NOMO-1 treated with DMSO at 0.1 percent for 48 hours (cell line): ENCODE results near the gene NSMCE1.
A peak's percentile ranks its signal among the peaks of the same experiment; 100 is the strongest.
"Not testable (repeated sequence)": the region's sequence is repeated elsewhere in the genome, so short reads cannot be mapped to it uniquely, and the experiment has no call there.

Experiments used
- DNase-seq: peaks from one replicate; lab custom pipeline; 2025; ENCODE audit not compliant: unreplicated experiment; lab: John Stamatoyannopoulos, UW

Gene NSMCE1

DNA sequence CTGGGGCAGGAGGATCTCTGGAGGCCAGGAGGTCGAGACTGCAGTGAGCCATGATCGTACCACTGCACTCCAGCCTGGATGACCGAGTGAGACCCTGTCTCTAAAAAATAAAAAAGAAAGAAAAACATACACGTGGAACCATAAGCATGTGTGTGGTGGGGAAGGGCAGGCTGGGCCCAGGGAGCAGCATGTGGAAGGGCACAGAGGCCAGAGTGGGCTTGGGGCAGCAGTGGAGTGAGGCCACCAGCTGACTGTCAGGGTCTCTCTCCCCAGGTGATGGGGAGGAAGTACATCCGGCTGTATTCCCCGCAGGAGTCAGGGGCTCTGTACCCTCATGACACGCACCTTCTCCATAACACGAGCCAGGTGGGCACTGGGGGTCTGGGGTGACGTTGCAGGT, 48.5 kb downstream of the NSMCE1 start:
- no peak for DNase-seq

DNA sequence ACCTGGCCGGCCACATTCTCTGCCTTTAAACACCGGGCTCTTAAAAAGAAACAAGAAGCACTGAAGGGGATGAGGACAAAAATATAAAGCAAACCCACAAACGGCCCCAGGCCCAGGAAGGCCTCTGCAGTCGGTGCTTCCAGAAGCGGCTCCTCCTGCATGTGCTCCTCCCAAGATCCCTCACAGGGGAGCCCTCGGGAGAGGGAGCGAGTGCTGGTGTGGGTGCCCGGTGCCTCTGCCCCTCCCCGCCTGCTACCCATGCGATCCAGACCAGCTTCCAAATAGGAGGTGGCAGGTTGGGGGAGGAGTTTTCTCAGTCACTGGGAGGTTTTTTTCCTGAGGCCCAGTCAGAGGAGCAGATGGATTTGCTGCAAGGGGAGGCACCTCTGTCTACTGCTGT, 49.4 kb downstream of the NSMCE1 start:
- DNase-seq: no peak

DNA sequence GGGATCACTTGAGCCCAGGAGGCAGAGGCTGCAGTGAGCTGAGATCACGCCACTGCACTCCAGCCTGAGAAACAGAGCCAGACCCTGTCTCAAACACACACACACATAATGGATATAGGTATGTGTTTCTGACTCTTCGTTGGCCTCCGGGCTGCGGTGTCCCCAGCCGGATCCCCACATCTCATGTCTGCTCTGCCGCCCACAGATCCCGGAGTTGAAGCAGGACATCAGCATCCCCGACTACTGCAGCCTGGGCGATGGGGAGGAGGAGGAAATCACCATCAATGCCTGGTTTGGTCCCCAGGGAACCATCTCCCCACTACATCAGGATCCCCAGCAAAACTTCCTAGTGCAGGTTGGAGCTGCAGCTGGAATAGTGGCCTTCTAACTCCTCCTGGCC, 49.8 kb downstream of the NSMCE1 start:
- DNase-seq: no peak

DNA sequence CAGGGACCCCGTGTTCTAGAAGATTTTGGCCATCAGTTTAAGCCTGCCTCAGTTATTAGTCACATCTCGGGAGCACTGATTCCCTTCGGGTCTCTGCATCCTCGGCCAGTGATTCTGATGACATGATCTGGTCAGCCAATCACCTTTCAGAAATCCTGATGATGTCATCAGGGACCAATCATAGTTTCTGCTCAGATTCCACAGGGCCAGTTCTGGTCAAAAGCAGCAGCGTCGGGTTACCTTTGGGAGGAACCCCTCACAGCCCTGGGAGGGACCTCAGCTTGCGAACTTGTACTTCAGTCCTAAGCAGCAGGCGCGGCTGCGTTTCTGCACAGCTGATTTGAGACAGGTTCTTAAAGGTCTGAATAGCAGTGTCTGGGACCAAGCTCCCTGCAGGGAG, 51.3 kb downstream of the NSMCE1 start:
- no peak for DNase-seq

DNA sequence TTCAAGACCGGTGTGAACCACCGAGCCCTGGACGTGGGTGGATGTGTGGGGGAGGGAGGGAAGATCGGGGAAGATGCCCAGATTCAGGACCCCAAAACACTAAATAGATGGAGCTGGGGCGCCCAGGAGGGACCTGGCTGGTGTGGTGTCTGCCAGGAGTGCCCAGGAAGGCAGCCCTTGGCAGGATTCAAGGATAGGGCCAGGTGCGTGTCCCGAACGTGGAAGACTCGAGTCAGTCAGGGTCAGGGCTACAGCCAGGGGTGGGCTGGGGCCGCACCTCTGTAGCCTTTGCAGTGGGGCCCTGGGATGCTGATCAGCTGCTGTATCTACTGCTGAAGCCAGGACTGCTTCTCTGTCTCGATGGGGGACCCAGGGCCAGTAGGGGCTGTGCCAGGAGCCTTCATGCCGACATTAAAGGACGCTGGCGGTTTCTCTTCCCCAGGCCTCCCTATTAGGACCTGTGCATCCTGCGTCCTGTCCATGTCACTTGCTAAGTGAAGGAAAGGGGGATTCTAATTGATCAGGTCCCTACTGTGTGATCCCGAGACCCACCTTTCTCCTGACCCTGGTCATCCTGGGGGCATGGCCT, 52.2 kb downstream of the NSMCE1 start:
- DNase-seq: no peak

DNA sequence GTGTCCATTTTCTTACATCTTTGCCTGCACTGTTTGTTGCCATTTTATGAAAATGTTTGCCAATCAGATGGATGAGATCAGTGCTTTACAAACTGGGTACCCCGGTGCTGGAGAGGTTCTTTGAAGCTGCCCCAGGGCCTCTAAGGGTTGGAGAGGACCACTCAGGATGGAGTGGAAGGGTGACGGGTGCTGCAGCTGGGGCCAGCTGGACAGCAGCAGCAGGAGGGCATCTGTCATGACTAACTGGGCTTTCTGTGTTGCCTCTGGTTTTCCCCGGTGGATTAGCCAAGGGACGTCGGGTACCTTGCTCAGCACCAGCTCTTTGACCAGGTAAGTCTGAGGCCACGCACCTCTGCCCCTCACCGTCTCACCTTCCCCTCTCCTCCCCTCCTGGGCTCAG, 52.9 kb downstream of the NSMCE1 start:
- no peak for DNase-seq

DNA sequence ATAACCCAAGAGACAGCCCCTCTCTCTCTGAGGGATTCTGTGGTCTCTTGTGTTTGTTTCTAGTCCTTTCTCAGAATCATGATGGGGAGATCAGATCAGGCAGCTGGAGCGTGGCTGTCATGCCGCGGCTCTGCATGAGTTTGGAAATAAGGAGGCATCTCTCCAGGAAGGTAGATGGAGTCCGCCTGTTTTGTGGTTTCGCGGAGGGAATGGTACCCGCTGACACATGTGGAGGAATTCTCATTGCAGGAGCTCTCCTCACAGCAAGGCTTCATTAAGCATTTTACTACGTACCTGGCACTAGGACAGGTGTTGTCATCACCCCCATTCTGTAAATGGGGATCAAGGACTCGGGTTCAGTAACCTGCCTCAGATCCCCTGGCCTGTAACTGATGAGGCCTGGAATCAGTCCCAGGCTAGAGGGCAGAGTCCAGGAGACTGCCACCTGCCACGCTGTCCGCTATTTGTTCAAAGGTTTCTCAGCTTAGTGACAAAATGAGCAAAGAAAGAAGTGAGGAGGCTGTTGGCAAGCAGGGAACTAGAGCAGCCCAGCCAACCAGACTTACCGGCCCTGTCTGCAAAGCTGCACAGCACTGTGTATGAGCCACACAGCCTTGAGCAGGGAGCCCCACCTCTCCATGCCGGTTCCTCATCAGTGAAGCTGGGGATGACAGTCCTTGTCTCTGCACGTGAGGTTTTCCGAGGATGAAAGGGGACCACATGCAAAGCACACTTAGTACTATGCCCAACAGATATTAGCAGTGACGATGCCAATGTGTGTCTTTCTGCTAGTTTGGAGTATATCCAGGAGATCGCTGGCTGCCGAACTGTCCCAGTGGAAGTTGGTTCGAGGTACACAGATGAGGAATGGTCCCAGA, 54.2 kb downstream of the NSMCE1 start:
- DNase-seq: no peak

DNA sequence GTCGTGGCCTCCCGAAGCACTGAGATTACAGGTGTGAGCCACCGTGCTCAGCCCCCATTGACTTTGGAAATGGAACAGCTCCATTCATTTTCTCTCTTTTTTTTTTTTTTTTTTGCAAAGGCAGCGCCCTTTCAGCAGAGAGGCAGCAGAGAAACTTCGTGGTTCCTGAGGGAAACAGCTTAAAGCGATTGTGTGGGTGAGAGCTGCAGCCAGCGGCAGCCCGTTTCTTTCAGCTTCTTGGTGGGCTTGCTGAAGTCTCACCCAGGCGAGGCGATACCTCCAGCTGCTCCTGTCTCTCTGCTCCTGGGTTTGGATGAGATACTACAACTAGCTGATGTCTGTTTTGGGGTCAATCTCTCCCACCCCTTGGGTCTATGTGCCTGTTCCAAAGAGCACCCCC, 57.5 kb downstream of the NSMCE1 start:
- DNase-seq: no peak

DNA sequence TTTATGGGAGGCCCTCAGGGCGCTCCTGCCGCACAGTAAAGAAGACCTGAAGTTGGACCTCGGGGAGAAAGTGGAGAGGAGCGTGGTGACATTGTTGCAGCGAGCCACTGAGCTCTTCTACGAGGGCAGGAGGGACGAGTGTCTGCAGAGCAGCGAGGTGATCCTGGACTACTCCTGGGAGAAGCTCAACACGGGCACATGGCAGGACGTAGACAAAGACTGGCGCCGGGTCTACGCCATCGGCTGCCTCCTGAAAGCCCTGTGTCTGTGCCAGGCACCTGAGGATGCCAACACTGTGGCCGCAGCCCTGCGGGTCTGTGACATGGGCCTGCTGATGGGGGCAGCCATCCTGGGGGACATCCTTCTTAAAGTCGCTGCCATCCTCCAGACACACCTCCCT, 58.4 kb downstream of the NSMCE1 start:
- no peak for DNase-seq

DNA sequence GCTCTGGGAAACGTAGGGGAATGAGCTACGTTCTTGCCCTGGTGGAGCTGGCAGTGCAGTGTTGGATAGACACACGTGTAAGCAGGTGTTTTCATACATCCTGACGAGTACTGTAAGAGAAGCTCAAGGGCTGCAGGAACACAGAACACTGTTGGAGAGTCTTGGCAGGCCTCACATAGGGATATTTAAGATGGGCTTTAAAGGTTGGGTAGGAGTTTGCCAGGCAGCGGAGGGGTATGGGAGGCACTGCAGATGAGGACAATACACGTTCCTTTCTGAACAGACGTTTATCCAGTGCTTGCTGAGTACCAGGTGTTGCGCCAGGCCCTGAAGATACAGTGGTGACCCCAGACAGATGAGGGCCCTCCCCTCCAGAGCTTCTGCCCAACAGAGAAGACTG, 59.0 kb downstream of the NSMCE1 start:
- DNase-seq: no peak

DNA sequence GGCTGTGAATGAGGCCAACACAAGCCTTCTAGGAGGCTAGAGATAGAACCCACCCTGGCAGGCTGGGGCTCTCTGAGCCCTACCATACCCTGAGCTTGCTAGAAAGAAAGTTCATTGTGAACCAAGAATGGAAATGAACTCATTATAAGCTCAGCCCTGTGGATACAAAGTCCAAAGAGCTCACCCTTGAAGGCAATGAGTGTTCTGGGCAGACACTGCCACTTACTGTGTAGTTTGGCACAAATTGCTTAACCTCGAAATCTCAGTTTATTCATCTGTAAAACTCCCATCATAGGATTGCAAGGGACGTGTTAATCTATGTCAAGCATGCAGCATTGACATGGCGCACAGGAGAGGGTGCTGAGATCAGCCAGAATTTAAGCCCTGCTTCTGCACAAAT, 59.8 kb downstream of the NSMCE1 start:
- DNase-seq: no peak

DNA sequence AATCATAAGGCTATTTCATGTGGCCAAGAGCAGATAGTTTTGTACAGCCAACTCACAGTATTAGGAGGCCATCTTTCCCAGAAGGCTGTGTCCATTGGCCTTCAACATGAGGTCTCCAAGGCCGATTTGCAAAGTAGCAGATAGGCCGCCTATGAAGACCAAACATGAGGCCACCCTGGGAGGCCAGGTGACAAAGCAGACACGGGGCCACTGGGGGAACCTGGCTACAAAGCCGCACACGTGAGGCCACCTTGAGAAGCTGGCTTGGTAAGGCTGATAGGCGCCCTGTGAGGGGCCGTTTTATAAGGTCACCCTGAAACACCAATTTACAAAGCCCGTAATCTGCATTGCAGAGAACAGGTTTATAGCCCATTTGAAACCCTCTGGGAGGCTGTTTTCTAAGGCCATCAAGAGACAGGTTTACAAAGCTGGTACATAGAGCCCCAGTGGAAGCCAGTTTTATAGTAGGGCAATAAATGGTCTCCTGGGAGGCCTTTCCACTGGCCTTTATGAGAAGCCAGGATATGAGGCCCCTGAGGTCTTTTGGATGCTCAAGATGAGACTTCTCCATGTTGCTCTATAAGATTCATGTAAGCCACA, 60.4 kb downstream of the NSMCE1 start:
- no peak for DNase-seq

DNA sequence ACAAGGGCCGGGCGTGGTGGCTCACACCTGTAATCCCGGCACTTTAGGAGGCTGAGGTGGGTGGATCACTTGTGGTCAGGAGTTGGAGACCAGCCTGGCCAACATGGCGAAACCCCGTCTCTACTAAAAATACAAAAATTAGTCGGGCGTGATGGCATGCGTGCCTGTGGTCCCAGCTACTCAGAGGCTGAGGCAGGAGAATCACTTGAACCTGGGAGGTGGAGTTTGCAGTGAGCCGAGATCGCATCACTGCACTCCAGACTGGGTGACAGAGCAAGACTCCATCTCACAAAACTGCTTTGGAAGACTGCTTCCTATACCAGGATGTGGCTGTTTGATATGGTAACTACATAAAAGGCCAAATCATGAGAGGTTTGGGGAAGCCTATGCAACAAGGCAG, 61.5 kb downstream of the NSMCE1 start:
- not testable (repeated sequence) for DNase-seq

DNA sequence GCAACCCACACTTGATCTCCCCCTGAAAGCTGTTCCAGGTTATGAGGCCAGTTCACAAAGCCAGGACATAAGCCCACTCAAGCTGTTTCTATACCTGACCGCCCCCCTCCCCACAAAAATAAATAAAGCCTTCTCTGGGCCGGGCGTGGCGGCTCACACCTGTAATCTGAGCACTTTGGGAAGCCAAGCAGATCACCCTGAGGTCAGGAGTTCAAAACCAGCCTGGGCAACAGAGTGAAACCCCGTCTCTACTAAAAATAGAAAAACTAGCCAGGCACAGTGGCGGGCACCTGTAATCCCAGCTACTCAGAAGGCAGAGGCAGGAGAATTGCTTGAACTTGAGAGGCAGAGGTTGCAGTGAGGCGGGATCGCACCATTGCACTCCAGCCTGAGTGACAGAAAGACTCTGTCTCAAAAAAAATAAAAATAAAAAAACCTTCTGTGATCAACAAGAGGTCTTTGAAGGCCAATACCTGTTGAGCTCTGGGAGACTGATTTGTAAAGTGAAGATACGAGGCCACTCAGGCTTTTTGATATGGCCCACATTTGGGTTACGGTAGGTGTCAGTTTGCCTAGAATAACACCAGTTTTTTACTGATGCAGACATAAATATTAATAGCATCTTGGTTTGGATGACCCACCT, 63.0 kb downstream of the NSMCE1 start:
- no peak for DNase-seq

DNA sequence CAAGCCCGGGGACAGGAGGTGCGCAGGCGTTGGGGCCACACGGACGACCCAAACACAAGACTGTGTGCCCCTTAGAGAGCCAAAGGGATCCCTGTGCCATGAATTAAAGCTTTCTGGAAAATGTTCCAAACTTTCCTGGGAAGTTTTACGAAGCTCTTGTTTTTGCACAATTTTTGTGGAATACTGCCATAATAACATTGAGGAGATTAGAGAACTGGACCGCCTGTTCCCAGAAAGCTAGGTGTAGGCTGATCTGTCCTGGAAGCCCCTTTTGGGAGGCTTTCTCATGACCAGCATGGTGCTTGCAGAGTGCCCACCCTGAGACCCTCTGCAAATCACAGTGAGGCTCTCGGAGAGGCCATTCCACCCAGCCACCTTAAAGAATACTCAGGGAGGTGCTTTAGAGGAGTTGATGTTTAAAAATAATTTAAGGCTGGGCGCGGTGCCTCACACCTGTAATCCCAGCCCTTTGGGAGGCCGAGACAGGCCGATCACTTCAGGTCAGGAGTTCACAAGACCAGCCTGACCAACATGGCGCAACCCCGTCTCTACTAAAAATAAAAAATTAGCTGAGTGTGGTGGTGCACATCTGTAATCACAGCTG, 64.2 kb downstream of the NSMCE1 start:
- DNase-seq: no peak

DNA sequence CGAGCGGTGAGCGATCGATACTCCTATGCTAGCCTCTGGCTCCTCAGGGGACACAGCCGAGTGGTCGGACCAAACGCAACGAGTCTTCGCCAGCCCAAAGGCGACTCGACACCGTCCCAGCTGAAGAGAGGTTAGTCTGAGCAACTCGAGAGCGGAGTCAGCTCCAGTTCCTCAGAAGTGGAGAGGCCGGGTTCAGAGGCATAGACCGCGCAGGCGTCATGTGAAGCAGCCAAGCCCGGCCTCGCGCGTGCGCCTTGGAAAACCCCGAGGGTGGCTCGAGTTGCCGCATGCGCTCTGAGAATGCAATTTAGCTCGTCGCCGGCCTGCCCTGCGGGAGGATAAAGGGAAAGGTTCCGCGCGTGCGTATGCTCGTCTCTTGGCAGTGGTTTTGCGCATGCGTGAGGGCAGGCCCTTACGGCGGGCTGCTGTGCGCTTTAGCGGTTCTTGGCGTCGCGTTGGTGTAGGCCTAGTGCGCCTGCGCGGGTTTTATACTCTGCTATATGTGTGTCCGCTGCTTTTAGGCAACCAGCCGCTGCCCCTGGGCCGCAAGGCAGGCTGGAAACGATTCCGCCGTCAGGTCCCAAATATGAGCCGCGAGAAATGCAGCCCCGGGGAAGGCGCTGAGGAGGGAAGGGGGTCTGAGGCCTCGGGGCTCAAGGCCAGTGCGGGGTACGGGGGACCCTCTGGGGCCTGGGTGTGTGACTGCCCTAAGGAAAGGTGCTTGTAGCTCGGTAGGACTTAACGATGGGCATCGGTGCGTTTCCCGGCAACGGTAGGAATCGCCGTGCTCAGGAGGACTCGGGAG, 64.9 kb downstream of the NSMCE1 start, which contains the start of gene KDM8:
Gene KDM8 (plus strand): TSS at position 20 of the 805 bp plus-strand sequence. CDS start 6,598 bp downstream, outside the sequence.
- peak; percentile 99 for DNase-seq

DNA sequence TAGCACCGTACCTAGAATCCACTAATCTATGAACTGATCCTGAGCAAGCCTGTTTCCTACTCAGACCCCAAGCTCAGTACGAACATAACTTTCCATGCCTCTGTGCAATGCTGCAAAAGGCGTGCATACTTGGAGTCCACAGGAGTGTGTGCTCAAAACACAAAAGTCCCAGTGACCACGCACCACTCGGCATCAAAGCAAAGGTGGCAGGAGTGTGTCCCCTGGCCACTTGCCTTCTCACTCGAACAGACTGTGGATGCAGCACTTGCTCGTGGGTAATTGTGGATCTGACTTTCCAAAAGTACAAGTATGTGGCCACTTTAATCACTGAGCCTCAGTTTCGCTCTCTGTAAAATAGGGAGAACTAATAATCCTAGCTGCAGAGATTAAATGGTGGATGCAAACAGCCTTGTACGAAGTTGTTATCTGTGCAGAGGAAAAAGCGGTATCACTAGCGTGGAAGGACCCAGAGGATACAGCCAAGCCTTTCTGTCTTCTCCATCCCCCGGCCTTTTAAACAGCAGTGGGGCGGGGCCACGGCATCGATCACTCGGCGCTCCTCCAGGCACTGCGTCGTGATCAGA, 65.6 kb downstream of the NSMCE1 start:
- DNase-seq: no peak

DNA sequence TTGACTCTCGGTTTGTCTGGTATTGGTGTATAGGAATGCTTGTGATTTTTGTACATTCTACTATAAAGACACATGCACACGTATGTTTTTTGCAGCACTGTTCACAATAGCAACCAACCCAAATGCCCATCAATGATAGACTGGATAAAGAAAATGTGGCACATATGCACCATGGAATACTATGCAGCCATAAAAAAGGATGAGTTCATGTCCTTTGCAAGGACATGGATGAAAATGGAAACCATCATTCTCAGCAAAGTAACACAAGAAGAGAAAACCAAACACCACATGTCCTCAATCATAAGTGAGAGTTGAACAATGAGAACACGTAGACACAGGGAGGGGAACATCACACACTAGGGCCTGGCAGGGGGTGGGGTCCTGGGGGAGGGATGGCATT, 67.7 kb downstream of the NSMCE1 start:
- DNase-seq: not testable (repeated sequence)

DNA sequence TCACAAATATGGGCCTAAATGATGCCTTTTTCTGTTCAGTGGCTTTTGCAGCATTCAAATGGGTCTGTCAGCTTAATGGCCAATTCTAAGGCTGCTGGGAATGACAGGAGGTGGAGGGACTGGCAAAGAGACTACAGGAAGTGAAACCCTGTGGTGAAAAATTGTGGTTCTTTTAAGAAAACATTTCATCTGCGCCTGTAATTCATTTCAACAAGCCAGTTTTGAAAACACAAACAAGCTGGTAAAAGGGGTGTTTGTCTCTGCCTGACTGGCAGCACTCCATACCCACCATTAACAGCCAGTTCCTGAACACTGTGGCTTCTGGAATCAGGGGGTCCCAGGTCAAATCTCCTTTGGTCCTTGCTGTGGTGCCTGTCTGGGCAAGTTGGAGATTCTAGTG, 68.8 kb downstream of the NSMCE1 start:
- peak; percentile 91 for DNase-seq

DNA sequence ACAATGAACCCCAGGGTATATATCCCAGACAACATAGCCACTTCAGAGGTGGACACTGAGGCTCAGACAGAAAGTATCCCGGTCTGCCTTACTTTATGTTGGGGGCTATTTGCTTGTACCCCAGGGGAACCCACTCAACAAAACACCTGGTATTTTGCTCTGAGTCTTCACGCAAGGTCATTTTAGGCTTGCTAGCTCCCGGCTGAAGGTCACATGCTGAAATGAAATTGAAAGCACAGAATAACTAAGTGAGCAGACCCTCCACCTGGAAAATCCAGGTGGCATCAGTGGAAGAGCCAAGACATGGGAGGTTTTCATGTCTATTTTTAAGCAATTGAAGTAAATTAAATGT, 69.4 kb downstream of the NSMCE1 start:
- no peak for DNase-seq
